DOHH2 (cell line): ENCODE results near the gene ATG10.

Experiments
- H3F3A ChIP-seq: fragments of 200-600 bp; sonication (generic), shearing (Covaris generic); 2 replicates; pipeline ENCODE4 v1.6.0; 2016; ENCODE audit warnings: antibody characterized with exemption, mild to moderate bottlenecking; ENCODE audit not compliant: control insufficient read depth, insufficient read depth
- H3K27ac ChIP-seq: fragments of 200-600 bp; sonication (generic); 2 replicates; pipeline ENCODE4 v1.5.1; 2014; ENCODE audit warnings: low read depth, mild to moderate bottlenecking, low read length, moderate library complexity
- H3K27me3 ChIP-seq: fragments of 200-600 bp; sonication (generic); 2 replicates; pipeline ENCODE4 v1.6.1; 2014; ENCODE audit warnings: mild to moderate bottlenecking, low read length, mixed read lengths; ENCODE audit not compliant: control insufficient read depth
- H3K36me3 ChIP-seq: fragments of 200-600 bp; sonication (generic); 2 replicates; pipeline ENCODE4 v1.6.1; 2014; ENCODE audit warnings: mild to moderate bottlenecking, low read length, moderate library complexity, mixed read lengths; ENCODE audit not compliant: control insufficient read depth
- H3K4me1 ChIP-seq: fragments of 200-600 bp; sonication (generic); 2 replicates; pipeline ENCODE4 v1.6.1; 2014; ENCODE audit warnings: mild to moderate bottlenecking, low read length, mixed read lengths; ENCODE audit not compliant: control insufficient read depth
- H3K4me2 ChIP-seq: fragments of 200-600 bp; sonication (generic); 2 replicates; pipeline ENCODE4 v1.6.0; 2014; ENCODE audit warnings: mild to moderate bottlenecking, low read length, moderate library complexity
- H3K4me3 ChIP-seq: fragments of 200-600 bp; sonication (generic); 2 replicates; pipeline ENCODE4 v1.5.1; 2014; ENCODE audit warnings: mild to moderate bottlenecking, low read length, mixed read lengths
- H3K79me2 ChIP-seq: fragments of 200-600 bp; sonication (generic); 2 replicates; pipeline ENCODE4 v1.6.1; 2014; ENCODE audit warnings: mild to moderate bottlenecking, low read length, mixed read lengths; ENCODE audit not compliant: control insufficient read depth
- H3K9me2 ChIP-seq: fragments of 200-600 bp; sonication (generic); replicated peaks from 2 replicates; pipeline ENCODE4 v1.6.1; 2014; ENCODE audit warnings: mild to moderate bottlenecking, low read length, mixed read lengths; ENCODE audit not compliant: control insufficient read depth
- H3K9me3 ChIP-seq: fragments of 200-600 bp; sonication (generic); 2 replicates; pipeline ENCODE4 v1.6.1; 2014; ENCODE audit warnings: antibody characterized with exemption, low read length, mixed read lengths; ENCODE audit not compliant: control insufficient read depth, insufficient read depth
- H4K20me1 ChIP-seq: fragments of 200-600 bp; sonication (generic); 2 replicates; pipeline ENCODE4 v1.6.0; 2014; ENCODE audit warnings: low read depth, mild to moderate bottlenecking, antibody characterized with exemption, low read length, moderate library complexity; ENCODE audit not compliant: control insufficient read depth, insufficient read depth
- CTCF ChIP-seq: fragments of 200-600 bp; sonication (generic); IDR thresholded peaks from one replicate; pipeline ENCODE4 v1.5.1; 2014; ENCODE audit warnings: antibody characterized with exemption, mild to moderate bottlenecking, low read depth, low read length; ENCODE audit not compliant: poor library complexity, severe bottlenecking
- EZH2phosphoT487 ChIP-seq: fragments of 200-600 bp; sonication (generic); IDR thresholded peaks from 2 replicates; pipeline ENCODE4 v1.6.1; 2017; ENCODE audit warnings: borderline replicate concordance, mild to moderate bottlenecking, antibody characterized with exemption, low read length, moderate library complexity, mixed read lengths

ATG10 gene

GRCh38 chr5:82142928-82143577, 171.2 kb downstream of the ATG10 start:
- Histone ChIP-seq H3K36me3 (no peaks in the 10 kb centered on the region), H3K79me2 (no peaks in the 10 kb centered on the region), H3K4me3 (no peak overlapping the region), H3K4me2 (no peak overlapping the region), H3K4me1 (no peaks in the 10 kb centered on the region), H3K9me3 (no peaks in the 10 kb centered on the region), H3K27ac (no peak overlapping the region), H4K20me1 (no peaks in the 10 kb centered on the region), H3K27me3 (no peaks in the 10 kb centered on the region), H3K9me2 (no peaks in the 10 kb centered on the region), H3F3A (no peaks in the 10 kb centered on the region)
- TF ChIP-seq EZH2phosphoT487, result no peak

GRCh38 chr5:82147860-82148573, 176.2 kb downstream of the ATG10 start:
- Histone ChIP-seq H3K9me3 (no peaks in the 10 kb centered on the region), H3F3A (no peaks in the 10 kb centered on the region), H3K9me2 (no peaks in the 10 kb centered on the region), H3K4me2 (no peak overlapping the region), H3K27me3 (no peaks in the 10 kb centered on the region), H3K36me3 (no peaks in the 10 kb centered on the region), H4K20me1 (no peaks in the 10 kb centered on the region), H3K4me3 (no peak overlapping the region), H3K79me2 (no peaks in the 10 kb centered on the region), H3K27ac (no peak overlapping the region), H3K4me1 (no peaks in the 10 kb centered on the region)
- no peak for TF ChIP-seq EZH2phosphoT487
- TF ChIP-seq CTCF, result no peak

GRCh38 chr5:82149434-82149833, 177.6 kb downstream of the ATG10 start:
- Histone ChIP-seq H3K79me2 (no peaks in the 10 kb centered on the region), H3K4me2 (no peak overlapping the region), H3F3A (no peaks in the 10 kb centered on the region), H3K4me1 (no peaks in the 10 kb centered on the region), H3K9me2 (no peaks in the 10 kb centered on the region), H3K36me3 (no peaks in the 10 kb centered on the region), H3K4me3 (no peak overlapping the region), H3K9me3 (no peaks in the 10 kb centered on the region), H4K20me1 (no peaks in the 10 kb centered on the region), H3K27me3 (no peaks in the 10 kb centered on the region), H3K27ac (no peak overlapping the region)
- TF ChIP-seq EZH2phosphoT487 (no peak), CTCF (no peak)

- no peaks in the 10 kb centered on the region for H3K4me1 ChIP-seq
- H3K9me3 ChIP-seq, result no peaks in the 10 kb centered on the region
- TF ChIP-seq EZH2phosphoT487 (no peak), CTCF (no peak)
- no peaks in the 10 kb centered on the region for H3K79me2 ChIP-seq
- H3K4me3 ChIP-seq, result no peak overlapping the region
- no peaks in the 10 kb centered on the region for H3K27me3 ChIP-seq
- H3K9me2 ChIP-seq, result no peaks in the 10 kb centered on the region
- no peak overlapping the region for H3K27ac ChIP-seq
- H4K20me1 ChIP-seq, result no peaks in the 10 kb centered on the region
- no peak overlapping the region for H3K4me2 ChIP-seq
- no peaks in the 10 kb centered on the region for H3K36me3 ChIP-seq
- H3F3A ChIP-seq, result no peaks in the 10 kb centered on the region
Measured at GRCh38 chr5:82150559-82150958, 178.7 kb downstream of the ATG10 start.
